A549 (cell line): ENCODE measurements around the gene TSHZ2. TPM values are rescaled to one million over a fixed set of nuclear protein-coding genes. Genes with fewer than 3 reads are reported as not detected.

Experiments used
- ATAC-seq, 2 experiments: fragments of 200-7000 bp in 1 of 2; fragments of >200 bp in 1 of 2; cut with Nextera tagmentation in 1 of 2; cut with Tn5 transposase in 1 of 2; 3 replicates each; pipeline versions ENCODE4 v1.8.0 to v1.9.1; 2018 to 2020; ENCODE audit warnings: mild to moderate bottlenecking in 1 of 2, moderate library complexity in 1 of 2
- CTCF ChIA-PET: fragments of 300-600 bp; sonication (Branson Sonifier 250); formaldehyde crosslinking; extraction: SDS; loops from one replicate; lab custom pipeline; 2021; ENCODE audit warnings: antibody characterized with exemption, inconsistent platforms; lab: Yijun Ruan, JAX
- POLR2A ChIA-PET: fragments of 350-600 bp; formaldehyde crosslinking; extraction: SDS; loops from one replicate; lab custom pipeline; 2021; ENCODE audit warnings: antibody characterized with exemption, inconsistent platforms; lab: Yijun Ruan, JAX
- DNase-seq, 2 experiments: peaks; one replicate each; pipeline versions ENCODE4 v3.0.0 to v3.0.0-alpha.2; 2011 to 2016; ENCODE audit warnings: low read depth in 1 of 2, low spot score in 1 of 2
- FAIRE-seq: peaks from 2 replicates; lab custom pipeline; 2011; peaks lifted over from hg19 to GRCh38; lab: Jason Lieb, UNC
- H3K27ac ChIP-seq, 2 experiments: fragments of >200 bp; sonication (Bioruptor Twin); formaldehyde crosslinking; 3 replicates each; pipeline ENCODE4 v1.5.1; 2016 to 2017
- H3K4me1 ChIP-seq: fragments of >200 bp; sonication (Bioruptor Twin); formaldehyde crosslinking; 3 replicates; pipeline ENCODE4 v1.6.1; 2016
- H3K4me2 ChIP-seq: fragments of >200 bp; sonication (Bioruptor Twin); formaldehyde crosslinking; 3 replicates; pipeline ENCODE4 v1.6.1; 2016
- H3K4me3 ChIP-seq: fragments of >200 bp; sonication (Bioruptor Twin); formaldehyde crosslinking; 3 replicates; pipeline ENCODE4 v1.5.1; 2016
- H3K9me3 ChIP-seq: fragments of >200 bp; sonication (Bioruptor Twin); formaldehyde crosslinking; 3 replicates; pipeline ENCODE4 v1.6.1; 2016
- CBX2 ChIP-seq: fragments of 200-600 bp; sonication (generic); IDR thresholded peaks from 2 replicates; pipeline ENCODE4 v1.6.1; 2016; ENCODE audit warnings: low read depth, mild to moderate bottlenecking, borderline replicate concordance
- CBX8 ChIP-seq: fragments of 200-600 bp; sonication (generic); IDR thresholded peaks from 2 replicates; pipeline ENCODE4 v1.6.1; 2016
- CEBPB ChIP-seq, 2 experiments: fragments of >200 bp in 1 of 2; sonication (Bioruptor Twin) in 1 of 2; formaldehyde crosslinking in 1 of 2; IDR thresholded peaks; 2 replicates each; pipeline ENCODE4 v1.6.1; 2012 to 2016
- CHD2 ChIP-seq: fragments of 150-350 bp; IDR thresholded peaks from 2 replicates; pipeline ENCODE4 v1.6.1; 2014; ENCODE audit warnings: low read length; ENCODE audit not compliant: partially characterized antibody
- CTCF ChIP-seq: fragments of >200 bp; sonication (Bioruptor Twin); formaldehyde crosslinking; IDR thresholded peaks from 3 replicates; pipeline ENCODE4 v1.5.1; 2016
- FOSL2 ChIP-seq, 2 experiments: fragments of 450-650 bp in 1 of 2; fragments of >200 bp in 1 of 2; sonication (Bioruptor Twin) in 1 of 2; formaldehyde crosslinking; IDR thresholded peaks; 2 replicates each; pipeline versions ENCODE4 v1.5.0 to v1.6.1; 2016 to 2020; ENCODE audit warnings: mild to moderate bottlenecking in 1 of 2, moderate library complexity in 1 of 2
- FOXS1 ChIP-seq: fragments of 250-450 bp; sonication (Bioruptor Pico); IDR thresholded peaks from 2 replicates; pipeline ENCODE4 v1.5.0; 2020; ENCODE audit warnings: mild to moderate bottlenecking, moderate library complexity
- GATA3 ChIP-seq: IDR thresholded peaks from 2 replicates; pipeline ENCODE4 v1.6.1; 2012; ENCODE audit warnings: borderline replicate concordance
- HEYL ChIP-seq: fragments of 250-450 bp; sonication (Bioruptor Pico); IDR thresholded peaks from 2 replicates; pipeline ENCODE4 v1.8.0; 2021; ENCODE audit warnings: mild to moderate bottlenecking, moderate library complexity
- HOXA7 ChIP-seq: fragments of 250-450 bp; sonication (Bioruptor Pico); IDR thresholded peaks from 2 replicates; pipeline ENCODE4 v1.5.0; 2020; ENCODE audit warnings: mild to moderate bottlenecking, moderate library complexity
- JUNB ChIP-seq: fragments of >200 bp; sonication (Bioruptor Twin); formaldehyde crosslinking; IDR thresholded peaks from 2 replicates; pipeline ENCODE4 v1.6.1; 2016
- KDM1A ChIP-seq: fragments of 200-600 bp; sonication (generic); IDR thresholded peaks from 2 replicates; pipeline ENCODE4 v1.6.1; 2016; ENCODE audit warnings: low read depth, mild to moderate bottlenecking
- KDM5A ChIP-seq: fragments of 200-600 bp; sonication (generic); IDR thresholded peaks from 2 replicates; pipeline ENCODE4 v1.6.1; 2016; ENCODE audit warnings: antibody characterized with exemption, mild to moderate bottlenecking
- MAFK ChIP-seq: fragments of 450-650 bp; IDR thresholded peaks from 2 replicates; pipeline ENCODE4 v1.6.1; 2014; ENCODE audit not compliant: partially characterized antibody
- NR3C1 ChIP-seq: fragments of >200 bp; sonication (Bioruptor Twin); formaldehyde crosslinking; IDR thresholded peaks from 3 replicates; pipeline ENCODE4 v1.6.1; 2017
- POLR2A ChIP-seq: IDR thresholded peaks from 2 replicates; pipeline ENCODE4 v1.6.1; 2012; ENCODE audit warnings: mild to moderate bottlenecking, low read length
- POLR2AphosphoS2 ChIP-seq: conservative IDR thresholded peaks from 2 replicates; pipeline ENCODE4 v1.6.1; 2012; ENCODE audit warnings: low read length, improper control_type of control experiment, inconsistent platforms
- RAD21 ChIP-seq, 2 experiments: fragments of >200 bp in 1 of 2; sonication (Bioruptor Twin) in 1 of 2; formaldehyde crosslinking in 1 of 2; IDR thresholded peaks in 1 of 2; conservative IDR thresholded peaks in 1 of 2; 2 replicates in 1 of 2; 3 replicates in 1 of 2; pipeline ENCODE4 v1.6.1; 2012 to 2018; ENCODE audit warnings: inconsistent platforms in 1 of 2
- RCOR1 ChIP-seq: fragments of 150-350 bp; IDR thresholded peaks from 2 replicates; pipeline ENCODE4 v1.6.1; 2014; ENCODE audit warnings: antibody characterized with exemption, low read length, low read depth
- RFX5 ChIP-seq: fragments of 450-650 bp; IDR thresholded peaks from 2 replicates; pipeline ENCODE4 v1.7.1; 2014; ENCODE audit warnings: antibody characterized with exemption, mild to moderate bottlenecking, moderate library complexity
- USF2 ChIP-seq: fragments of 450-650 bp; IDR thresholded peaks from 2 replicates; pipeline ENCODE4 v1.6.1; 2014; ENCODE audit warnings: antibody characterized with exemption
- ZFP36 ChIP-seq: fragments of 450-650 bp; IDR thresholded peaks from 2 replicates; pipeline ENCODE4 v1.6.1; 2014; ENCODE audit warnings: borderline replicate concordance; ENCODE audit not compliant: partially characterized antibody
- WGBS: methylation state at CpG from one replicate; pipeline ENCODE4 v1.1.6; 2017; ENCODE audit errors: missing lambda C conversion rate; 5-methylcytosine and 5-hydroxymethylcytosine counted together
- polyA plus RNA-seq, 4 experiments: library from polyadenylated mRNA; depleted of rRNA in 3 of 4; stranded (reverse); fragments of >200 nt; fragmentation: RNase III in 1 of 4; extraction: RNeasy Plus Mini Kit Qiagen cat#74134 plus additional on column Dnase treatment in 1 of 4; gene quantifications; 2 replicates in 3 of 4; 3 replicates in 1 of 4; pipeline ENCODE4 v1.2.3, GENCODE V29; 2011 to 2017
- TF ChIP-seq, protein P1 (sequence below): IDR thresholded peaks from 2 replicates; pipeline ENCODE4 v1.6.1; 2012; ENCODE audit warnings: low read depth, borderline replicate concordance
- TF ChIP-seq, protein P2 (sequence below): fragments of 200-600 bp; sonication (generic); IDR thresholded peaks from 2 replicates; pipeline ENCODE4 v1.6.1; 2016; ENCODE audit warnings: antibody characterized with exemption, mild to moderate bottlenecking, moderate library complexity

TSHZ2 gene
- polyA plus RNA-seq, 2 of the 4 experiments (the other 2 are of a cell fraction): not detected

- no peak overlapping the region for H3K4me2 ChIP-seq
- H3K4me3 ChIP-seq: no peak overlapping the region
- DNase-seq (no peak), FAIRE-seq (no peak), ATAC-seq (no peak)
- H3K27ac ChIP-seq: no peak overlapping the region
- H3K9me3 ChIP-seq: no peaks in the 10 kb centered on the region
- no peak for TF ChIP-seq HOXA7
- TF ChIP-seq, protein P1, sequence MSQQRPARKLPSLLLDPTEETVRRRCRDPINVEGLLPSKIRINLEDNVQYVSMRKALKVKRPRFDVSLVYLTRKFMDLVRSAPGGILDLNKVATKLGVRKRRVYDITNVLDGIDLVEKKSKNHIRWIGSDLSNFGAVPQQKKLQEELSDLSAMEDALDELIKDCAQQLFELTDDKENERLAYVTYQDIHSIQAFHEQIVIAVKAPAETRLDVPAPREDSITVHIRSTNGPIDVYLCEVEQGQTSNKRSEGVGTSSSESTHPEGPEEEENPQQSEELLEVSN: no peak
- TF ChIP-seq HEYL (CRISPR knock-in tag): no peak
- TF ChIP-seq MAFK: no peak
- no peak for TF ChIP-seq CBX2
- TF ChIP-seq CEBPB (IDR thresholded peaks at IDR 0.05): no peak
- TF ChIP-seq NR3C1: no peak
- no peak for TF ChIP-seq CBX8
- TF ChIP-seq RCOR1: no peak
- TF ChIP-seq, protein P2, sequence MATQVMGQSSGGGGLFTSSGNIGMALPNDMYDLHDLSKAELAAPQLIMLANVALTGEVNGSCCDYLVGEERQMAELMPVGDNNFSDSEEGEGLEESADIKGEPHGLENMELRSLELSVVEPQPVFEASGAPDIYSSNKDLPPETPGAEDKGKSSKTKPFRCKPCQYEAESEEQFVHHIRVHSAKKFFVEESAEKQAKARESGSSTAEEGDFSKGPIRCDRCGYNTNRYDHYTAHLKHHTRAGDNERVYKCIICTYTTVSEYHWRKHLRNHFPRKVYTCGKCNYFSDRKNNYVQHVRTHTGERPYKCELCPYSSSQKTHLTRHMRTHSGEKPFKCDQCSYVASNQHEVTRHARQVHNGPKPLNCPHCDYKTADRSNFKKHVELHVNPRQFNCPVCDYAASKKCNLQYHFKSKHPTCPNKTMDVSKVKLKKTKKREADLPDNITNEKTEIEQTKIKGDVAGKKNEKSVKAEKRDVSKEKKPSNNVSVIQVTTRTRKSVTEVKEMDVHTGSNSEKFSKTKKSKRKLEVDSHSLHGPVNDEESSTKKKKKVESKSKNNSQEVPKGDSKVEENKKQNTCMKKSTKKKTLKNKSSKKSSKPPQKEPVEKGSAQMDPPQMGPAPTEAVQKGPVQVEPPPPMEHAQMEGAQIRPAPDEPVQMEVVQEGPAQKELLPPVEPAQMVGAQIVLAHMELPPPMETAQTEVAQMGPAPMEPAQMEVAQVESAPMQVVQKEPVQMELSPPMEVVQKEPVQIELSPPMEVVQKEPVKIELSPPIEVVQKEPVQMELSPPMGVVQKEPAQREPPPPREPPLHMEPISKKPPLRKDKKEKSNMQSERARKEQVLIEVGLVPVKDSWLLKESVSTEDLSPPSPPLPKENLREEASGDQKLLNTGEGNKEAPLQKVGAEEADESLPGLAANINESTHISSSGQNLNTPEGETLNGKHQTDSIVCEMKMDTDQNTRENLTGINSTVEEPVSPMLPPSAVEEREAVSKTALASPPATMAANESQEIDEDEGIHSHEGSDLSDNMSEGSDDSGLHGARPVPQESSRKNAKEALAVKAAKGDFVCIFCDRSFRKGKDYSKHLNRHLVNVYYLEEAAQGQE: no peak
- no peak for TF ChIP-seq POLR2A
- TF ChIP-seq FOXS1 (CRISPR knock-in tag): no peak
- no peak for TF ChIP-seq FOSL2 (IDR thresholded peaks at IDR 0.05)
- no peak for TF ChIP-seq FOSL2 (CRISPR knock-in tag; IDR thresholded peaks at IDR 0.05)
- TF ChIP-seq USF2: no peak
- no peak for TF ChIP-seq CTCF
- TF ChIP-seq GATA3: no peak
- no peak for TF ChIP-seq JUNB
- H3K4me1 ChIP-seq: no peaks in the 10 kb centered on the region
- WGBS: 3% methylated on average over 3 of the region's 3 CpGs
- CTCF ChIA-PET: interaction anchor here (1.3 kb wide), 1 partner anchor 15 kb away, joined by 3 read pairs; no protein-coding TSS in a partner anchor
- POLR2A ChIA-PET: no interaction called here
These were observed 152.6 kb downstream of the TSHZ2 start for GRCh38 chr20:53124803-53125202.

DNA sequence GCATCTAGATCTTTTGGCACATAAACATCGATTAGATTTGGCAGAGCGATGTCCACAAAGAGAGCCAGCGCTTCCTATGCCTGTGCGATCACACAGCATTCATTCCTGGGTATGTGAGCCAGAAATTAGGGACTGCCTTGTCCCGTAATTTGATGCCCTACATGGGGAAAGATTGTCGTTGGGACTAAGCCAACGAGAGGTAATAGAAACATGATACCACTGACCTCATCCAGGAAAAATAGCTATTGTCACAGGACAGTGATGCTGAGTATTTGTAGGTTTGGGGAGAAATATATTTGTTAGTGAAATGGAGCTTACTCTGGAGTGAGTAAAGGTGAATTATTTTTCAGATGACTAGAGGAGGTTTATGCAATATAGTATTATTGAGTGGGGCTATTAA lies 154.0 kb downstream of the TSHZ2 start:
- H3K27ac ChIP-seq: no peak overlapping the region
- no peaks in the 10 kb centered on the region for H3K4me1 ChIP-seq
- no peak for DNase-seq
- WGBS: 38% methylated on average over 7 of the region's 7 CpGs
- ChIA-PET POLR2A (no interaction called here), CTCF (interaction anchor here (0.6 to 1.3 kb wide), 2 partner anchors 17 to 700 kb away, joined by 3 read pairs; no protein-coding TSS in a partner anchor)
- no peaks in the 10 kb centered on the region for H3K9me3 ChIP-seq
- H3K4me2 ChIP-seq: no peak overlapping the region
- no peak for ATAC-seq
- no peak overlapping the region for H3K4me3 ChIP-seq
- TF ChIP-seq, protein P1: no peak
- no peak for TF ChIP-seq JUNB
- no peak for TF ChIP-seq KDM5A
- no peak for TF ChIP-seq ZFP36
- no peak for TF ChIP-seq CBX8
- no peak for TF ChIP-seq RFX5
- no peak for TF ChIP-seq POLR2AphosphoS2
- TF ChIP-seq CHD2: no peak
- TF ChIP-seq CTCF: no peak
- TF ChIP-seq KDM1A: no peak
- TF ChIP-seq RAD21 (conservative IDR thresholded peaks at IDR 0.05 in 1 of 2, IDR thresholded peaks at IDR 0.05 in 1 of 2): no peak
- FAIRE-seq: no peak
